Activated effector memory CD4-positive, alpha-beta T cell treated with anti-CD3 and anti-CD28 coated beads, Interleukin-2, amount 50 U/mL, for 16 hours (primary cell): ENCODE measurements around the gene SORCS2.

Experiments used
- DNase-seq: peaks from one replicate; pipeline ENCODE4 v3.0.0-alpha.2; 2020

The SORCS2 gene

GRCh38 chr4:7687006-7687405 is 494.7 kb downstream of the SORCS2 start:
- no peak for DNase-seq

- DNase-seq: no peak
Observed at GRCh38 chr4:7687796-7688195, 495.5 kb downstream of the SORCS2 start.

GRCh38 chr4:7689773-7690693 is 497.7 kb downstream of the SORCS2 start:
- DNase-seq: no peak

GRCh38 chr4:7691061-7691460 is 498.7 kb downstream of the SORCS2 start:
- no peak for DNase-seq

- no peak for DNase-seq
Observed at GRCh38 chr4:7691982-7692381, 499.6 kb downstream of the SORCS2 start.

- DNase-seq: no peak
Observed at GRCh38 chr4:7692451-7693236, 500.3 kb downstream of the SORCS2 start.

- DNase-seq: no peak
Observed at GRCh38 chr4:7693237-7693608, 500.9 kb downstream of the SORCS2 start.

- DNase-seq: no peak
Observed at GRCh38 chr4:7693711-7694110, 501.4 kb downstream of the SORCS2 start.

GRCh38 chr4:7694324-7694723 is 502.0 kb downstream of the SORCS2 start:
- no peak for DNase-seq

- no peak for DNase-seq
Observed at GRCh38 chr4:7697343-7697742, 505.0 kb downstream of the SORCS2 start.

- DNase-seq: no peak
Observed at GRCh38 chr4:7697821-7698220, 505.5 kb downstream of the SORCS2 start.

GRCh38 chr4:7698584-7698983 is 506.2 kb downstream of the SORCS2 start:
- DNase-seq: no peak

GRCh38 chr4:7699031-7699430 is 506.7 kb downstream of the SORCS2 start:
- DNase-seq: no peak

- DNase-seq: no peak
Observed at GRCh38 chr4:7699825-7700224, 507.5 kb downstream of the SORCS2 start.

GRCh38 chr4:7700665-7701064 is 508.3 kb downstream of the SORCS2 start:
- DNase-seq: no peak

GRCh38 chr4:7701866-7702649 is 509.7 kb downstream of the SORCS2 start:
- DNase-seq: no peak

GRCh38 chr4:7703688-7704087 is 511.4 kb downstream of the SORCS2 start:
- DNase-seq: no peak

- no peak for DNase-seq
Observed at GRCh38 chr4:7704091-7704490, 511.8 kb downstream of the SORCS2 start.

GRCh38 chr4:7704625-7705024 is 512.3 kb downstream of the SORCS2 start:
- DNase-seq: no peak

- DNase-seq: no peak
Observed at GRCh38 chr4:7705062-7705461, 512.7 kb downstream of the SORCS2 start.

GRCh38 chr4:7705593-7705992 is 513.3 kb downstream of the SORCS2 start:
- DNase-seq: no peak

GRCh38 chr4:7708238-7708637 is 515.9 kb downstream of the SORCS2 start:
- DNase-seq: no peak

GRCh38 chr4:7708981-7709380 is 516.6 kb downstream of the SORCS2 start:
- no peak for DNase-seq
